Measurements from ENCODE around the gene CLDN22.

DNA sequence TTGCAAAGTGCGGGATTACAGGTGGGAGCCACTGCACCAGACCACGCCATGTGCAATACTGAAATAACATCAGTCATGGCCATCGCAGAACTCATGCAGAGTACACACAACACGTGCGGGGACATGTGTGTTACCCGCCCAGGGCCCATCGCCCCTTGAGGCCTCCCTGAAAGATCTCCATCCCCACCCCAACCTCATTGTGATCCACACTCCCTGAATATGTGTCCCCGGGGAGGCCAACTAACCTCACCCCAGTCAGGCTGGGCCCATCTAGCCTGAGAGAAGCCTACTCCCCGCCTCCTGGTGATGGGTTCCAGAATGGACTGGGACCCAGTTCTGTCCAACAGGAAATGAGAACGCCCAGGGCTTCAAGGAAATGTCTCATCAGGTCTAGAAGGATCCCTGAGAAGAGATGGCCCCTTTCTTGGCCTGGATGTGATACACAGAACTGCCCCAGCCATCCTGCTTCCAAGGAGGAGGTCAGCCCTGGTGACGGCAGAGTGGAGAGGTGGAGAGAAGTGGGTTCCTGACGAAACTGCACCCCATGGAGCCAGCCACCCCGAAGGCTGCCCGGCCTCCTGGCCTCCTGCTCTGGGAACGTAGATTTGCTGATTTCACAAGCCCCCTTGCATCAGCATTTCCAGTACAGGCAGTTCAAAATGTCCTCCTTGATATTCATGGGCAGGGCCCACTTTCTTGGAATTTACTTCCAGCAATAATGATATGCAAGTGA is 24.6 kb upstream of the CLDN22 start:
- no peak for TF ChIP-seq POLR2A (IDR thresholded peaks at IDR 0.05)
- TF ChIP-seq, protein P1, sequence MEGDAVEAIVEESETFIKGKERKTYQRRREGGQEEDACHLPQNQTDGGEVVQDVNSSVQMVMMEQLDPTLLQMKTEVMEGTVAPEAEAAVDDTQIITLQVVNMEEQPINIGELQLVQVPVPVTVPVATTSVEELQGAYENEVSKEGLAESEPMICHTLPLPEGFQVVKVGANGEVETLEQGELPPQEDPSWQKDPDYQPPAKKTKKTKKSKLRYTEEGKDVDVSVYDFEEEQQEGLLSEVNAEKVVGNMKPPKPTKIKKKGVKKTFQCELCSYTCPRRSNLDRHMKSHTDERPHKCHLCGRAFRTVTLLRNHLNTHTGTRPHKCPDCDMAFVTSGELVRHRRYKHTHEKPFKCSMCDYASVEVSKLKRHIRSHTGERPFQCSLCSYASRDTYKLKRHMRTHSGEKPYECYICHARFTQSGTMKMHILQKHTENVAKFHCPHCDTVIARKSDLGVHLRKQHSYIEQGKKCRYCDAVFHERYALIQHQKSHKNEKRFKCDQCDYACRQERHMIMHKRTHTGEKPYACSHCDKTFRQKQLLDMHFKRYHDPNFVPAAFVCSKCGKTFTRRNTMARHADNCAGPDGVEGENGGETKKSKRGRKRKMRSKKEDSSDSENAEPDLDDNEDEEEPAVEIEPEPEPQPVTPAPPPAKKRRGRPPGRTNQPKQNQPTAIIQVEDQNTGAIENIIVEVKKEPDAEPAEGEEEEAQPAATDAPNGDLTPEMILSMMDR (IDR thresholded peaks at IDR 0.05 in 8 of 11, conservative IDR thresholded peaks at IDR 0.05 in 3 of 11): no peak

Measured in spleen (tissue), 7 donors.